PC-3 (cell line): Measurements from ENCODE around the gene MPPED2. TPM values are rescaled to one million over a fixed set of nuclear protein-coding genes. Genes with fewer than 3 reads are reported as not detected.

Experiments used
- ATAC-seq: fragments of 200-7000 bp; cut with Tn5 transposase; 2 replicates; pipeline ENCODE4 v1.9.1; 2020; ENCODE audit warnings: mild to moderate bottlenecking, moderate library complexity
- BruUV-seq: library from RNA; stranded (reverse); fragments of 400-500 nt; replicated peaks from 2 replicates; lab custom pipeline; 2021; lab: Mats Ljungman, UMichigan
- CTCF ChIA-PET: fragments of 300-600 bp; sonication (Branson Sonifier 250); formaldehyde crosslinking; loops from one replicate; lab custom pipeline; 2022; ENCODE audit warnings: antibody characterized with exemption; lab: Charles Lee
- POLR2A ChIA-PET: fragments of 300-600 bp; sonication (Branson Sonifier 250); formaldehyde crosslinking; loops from one replicate; lab custom pipeline; 2022; ENCODE audit warnings: antibody characterized with exemption; ENCODE audit not compliant: unreplicated experiment; lab: Charles Lee
- DNase-seq: peaks from one replicate; pipeline ENCODE4 v3.0.0-alpha.2; 2015
- H2AFZ ChIP-seq: fragments of 300-600 bp; sonication (generic); 2 replicates; pipeline ENCODE4 v1.6.0; 2016; ENCODE audit warnings: antibody characterized with exemption, low read length
- H3F3A ChIP-seq: fragments of 300-600 bp; sonication (generic); one replicate; pipeline ENCODE4 v1.6.0; 2017; ENCODE audit warnings: antibody characterized with exemption, low read length, control low read depth, mild to moderate bottlenecking; ENCODE audit not compliant: unreplicated experiment
- H3K27ac ChIP-seq: fragments of 300-600 bp; sonication (generic); 2 replicates; pipeline ENCODE4 v1.5.1; 2016; ENCODE audit warnings: mild to moderate bottlenecking, low read length
- H3K27me3 ChIP-seq: fragments of 300-600 bp; sonication (generic); 2 replicates; pipeline ENCODE4 v1.6.1; 2016; ENCODE audit warnings: low read length, mixed read lengths
- H3K36me3 ChIP-seq: fragments of 300-600 bp; sonication (generic); 2 replicates; pipeline ENCODE4 v1.6.1; 2016; ENCODE audit warnings: low read depth, mixed run types, low read length, mixed read lengths
- H3K4me1 ChIP-seq: fragments of 300-600 bp; sonication (generic); 2 replicates; pipeline ENCODE4 v1.5.1; 2016; ENCODE audit warnings: low read length; ENCODE audit not compliant: insufficient read depth
- H3K4me2 ChIP-seq: fragments of 300-600 bp; sonication (generic); 2 replicates; pipeline ENCODE4 v1.6.0; 2016; ENCODE audit warnings: low read length
- H3K4me3 ChIP-seq: fragments of 300-600 bp; sonication (generic); 2 replicates; pipeline ENCODE4 v1.5.1; 2016; ENCODE audit warnings: mild to moderate bottlenecking, low read length, mixed read lengths
- H3K79me2 ChIP-seq: fragments of 300-600 bp; sonication (generic); 2 replicates; pipeline ENCODE4 v1.6.1; 2017; ENCODE audit warnings: low read length, mixed read lengths
- H3K9ac ChIP-seq: fragments of 300-600 bp; sonication (generic); 2 replicates; pipeline ENCODE4 v1.6.0; 2016; ENCODE audit warnings: mild to moderate bottlenecking, low read length
- H3K9me2 ChIP-seq: fragments of 300-600 bp; sonication (generic); replicated peaks from 2 replicates; pipeline ENCODE4 v1.6.1; 2016; ENCODE audit warnings: mixed run types, low read length, mixed read lengths
- H3K9me3 ChIP-seq: fragments of 300-600 bp; sonication (generic); 2 replicates; pipeline ENCODE4 v1.6.1; 2016; ENCODE audit warnings: low read length, mixed read lengths
- H4K20me1 ChIP-seq: fragments of 300-600 bp; sonication (generic); 2 replicates; pipeline ENCODE4 v1.6.1; 2016; ENCODE audit warnings: low read length, mixed read lengths
- CTCF ChIP-seq: fragments of 300-600 bp; sonication (generic); conservative IDR thresholded peaks from 2 replicates; pipeline ENCODE4 v1.5.1; 2017; ENCODE audit warnings: antibody characterized with exemption, low read depth, mild to moderate bottlenecking, low read length
- EZH2 ChIP-seq: fragments of 300-600 bp; sonication (generic); IDR thresholded peaks from one replicate; pipeline ENCODE4 v1.6.1; 2017; ENCODE audit warnings: antibody characterized with exemption, mild to moderate bottlenecking, low read length; ENCODE audit not compliant: unreplicated experiment
- EZH2phosphoT487 ChIP-seq: fragments of 300-600 bp; sonication (generic); IDR thresholded peaks from 2 replicates; pipeline ENCODE4 v1.6.1; 2018; ENCODE audit warnings: mild to moderate bottlenecking, antibody characterized with exemption, low read length, borderline replicate concordance
- intact Hi-C: fragments of 100-400 bp; cut with micrococcal nuclease; formaldehyde crosslinking; loops from 2 replicates; pipeline ENCODE4 v1.9.0; 2023
- total RNA-seq: library from RNA; depleted of rRNA; stranded (reverse); fragments of >200 nt; gene quantifications from 2 replicates; pipeline ENCODE4 v1.2.3, GENCODE V29; 2014

The MPPED2 gene
- total RNA-seq, 1 experiment from 2014 or later, result not detected

GRCh38 chr11:30505603-30506002 is 80.5 kb downstream of the MPPED2 start:
- no peaks in the 10 kb centered on the region for H3K27me3 ChIP-seq
- H2AFZ ChIP-seq, result no peak overlapping the region
- BruUV-seq, result no TSS peak
- H3K4me3 ChIP-seq, result no peak overlapping the region
- no peaks in the 10 kb centered on the region for H4K20me1 ChIP-seq
- H3K27ac ChIP-seq, result no peak overlapping the region
- POLR2A ChIA-PET, result no interaction called here
- H3K9ac ChIP-seq, result no peak overlapping the region
- H3K9me2 ChIP-seq, result no peaks in the 10 kb centered on the region
- no peak overlapping the region for H3K4me2 ChIP-seq
- intact Hi-C loops, result no loop called here
- no peaks in the 10 kb centered on the region for H3K36me3 ChIP-seq
- CTCF ChIA-PET, result no interaction called here
- ATAC-seq (no peak), DNase-seq (no peak)
- H3K4me1 ChIP-seq, result no peaks in the 10 kb centered on the region
- H3K9me3 ChIP-seq, result no peaks in the 10 kb centered on the region
- H3K79me2 ChIP-seq, result no peaks in the 10 kb centered on the region
- no peaks in the 10 kb centered on the region for H3F3A ChIP-seq
- TF ChIP-seq EZH2phosphoT487 (no peak), CTCF (no peak), EZH2 (no peak)

GRCh38 chr11:30504468-30504867 is 81.7 kb downstream of the MPPED2 start:
- TF ChIP-seq CTCF (no peak), EZH2 (no peak), EZH2phosphoT487 (no peak)
- H3K4me1 ChIP-seq, result no peaks in the 10 kb centered on the region

GRCh38 chr11:30503156-30503555 is 83.0 kb downstream of the MPPED2 start:
- no peak for ATAC-seq
- no peaks in the 10 kb centered on the region for H3F3A ChIP-seq
- CTCF ChIA-PET, result no interaction called here
- TF ChIP-seq EZH2phosphoT487 (no peak), CTCF (no peak), EZH2 (no peak)
- H3K36me3 ChIP-seq, result no peaks in the 10 kb centered on the region
- H4K20me1 ChIP-seq, result no peaks in the 10 kb centered on the region
- H2AFZ ChIP-seq, result no peak overlapping the region
- no peak overlapping the region for H3K27ac ChIP-seq
- no peaks in the 10 kb centered on the region for H3K27me3 ChIP-seq
- no peak overlapping the region for H3K4me2 ChIP-seq
- H3K9ac ChIP-seq, result no peak overlapping the region
- no peaks in the 10 kb centered on the region for H3K4me1 ChIP-seq
- H3K9me2 ChIP-seq, result no peaks in the 10 kb centered on the region
- intact Hi-C loops, result no loop called here
- H3K4me3 ChIP-seq, result no peak overlapping the region
- no peak for DNase-seq
- BruUV-seq, result no TSS peak
- no peaks in the 10 kb centered on the region for H3K9me3 ChIP-seq
- POLR2A ChIA-PET, result no interaction called here
- no peaks in the 10 kb centered on the region for H3K79me2 ChIP-seq

More at GRCh38 chr11:30504468-30504867, 81.7 kb downstream of the MPPED2 start:
- CTCF ChIA-PET, result no interaction called here
- no peak overlapping the region for H3K9ac ChIP-seq
- H3K9me2 ChIP-seq, result no peaks in the 10 kb centered on the region
- H3K27ac ChIP-seq, result no peak overlapping the region
- POLR2A ChIA-PET, result no interaction called here
- intact Hi-C loops, result no loop called here
- H3F3A ChIP-seq, result no peaks in the 10 kb centered on the region
- no peaks in the 10 kb centered on the region for H4K20me1 ChIP-seq
- H3K27me3 ChIP-seq, result no peaks in the 10 kb centered on the region
- no peak overlapping the region for H2AFZ ChIP-seq
- ATAC-seq, result no peak
- H3K4me3 ChIP-seq, result no peak overlapping the region
- H3K79me2 ChIP-seq, result no peaks in the 10 kb centered on the region
- no peak for DNase-seq
- BruUV-seq, result no TSS peak
- no peaks in the 10 kb centered on the region for H3K9me3 ChIP-seq
- H3K4me2 ChIP-seq, result no peak overlapping the region
- H3K36me3 ChIP-seq, result no peaks in the 10 kb centered on the region
